NCI-H1092 (cell line): ENCODE measurements around the gene MSL2.
"Not testable (repeated sequence)": the region's sequence is repeated elsewhere in the genome, so short reads cannot be mapped to it uniquely, and the experiment has no call there.

Experiments
- DNase-seq: peaks from one replicate; lab custom pipeline; 2025; lab: John Stamatoyannopoulos, UW

MSL2 gene

DNA sequence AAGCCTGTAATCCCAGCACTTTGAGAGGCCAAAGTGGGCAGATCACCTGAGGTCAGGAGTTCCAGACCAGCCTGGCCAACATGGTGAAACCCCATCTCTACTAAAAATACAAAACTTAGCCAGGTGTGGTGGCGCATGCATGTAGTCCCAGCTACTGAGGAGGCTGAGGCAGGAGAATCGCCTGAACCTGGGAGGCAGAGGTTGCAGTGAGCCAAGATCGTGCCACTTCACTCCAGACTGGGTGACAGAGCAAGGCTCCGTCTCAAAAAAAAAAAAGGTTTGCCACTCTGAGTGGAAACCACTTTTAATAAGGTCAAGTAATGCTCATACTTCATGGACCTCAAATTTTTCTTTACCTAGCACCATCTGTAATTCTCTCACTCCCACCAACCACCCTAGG is 51.7 kb downstream of the MSL2 start:
- DNase-seq: not testable (repeated sequence)

DNA sequence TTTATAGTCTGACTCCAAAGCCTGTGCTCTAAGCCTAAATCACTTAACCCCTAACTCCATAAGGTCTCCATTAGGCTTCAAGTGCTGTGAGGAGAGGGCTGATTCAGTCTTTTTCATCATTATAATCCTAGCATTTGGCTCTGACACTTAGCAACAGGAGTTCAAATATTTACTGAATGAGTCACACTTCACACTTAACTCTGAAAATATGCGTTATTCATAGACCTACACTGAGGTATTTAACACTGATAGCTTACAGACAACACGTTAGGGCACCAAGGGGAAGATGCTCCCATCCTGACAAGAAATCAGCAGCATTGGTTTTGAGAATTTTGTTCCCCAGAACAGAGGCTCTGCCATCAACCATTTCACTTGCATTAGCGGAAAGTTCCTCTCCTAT is 53.5 kb downstream of the MSL2 start:
- DNase-seq: no peak

DNA sequence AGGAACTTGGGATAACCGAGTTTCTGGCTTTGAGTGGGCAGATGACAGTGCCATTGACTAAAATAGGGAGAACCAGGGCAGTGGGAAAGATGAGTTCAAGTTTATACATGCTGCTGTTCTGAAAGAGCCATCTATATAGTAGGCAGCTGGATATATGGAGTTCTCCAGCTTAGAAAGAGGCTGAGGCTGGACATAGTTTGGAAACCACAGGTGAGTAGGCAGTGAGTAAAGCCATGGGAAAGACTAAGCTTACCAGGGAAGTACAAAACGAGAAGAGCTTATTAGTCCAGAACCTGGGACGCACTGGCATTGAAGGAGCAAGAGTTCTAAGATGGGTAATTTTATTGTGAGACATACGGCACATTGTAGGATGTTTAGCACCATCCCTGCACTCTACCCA is 54.2 kb downstream of the MSL2 start:
- DNase-seq: no peak

DNA sequence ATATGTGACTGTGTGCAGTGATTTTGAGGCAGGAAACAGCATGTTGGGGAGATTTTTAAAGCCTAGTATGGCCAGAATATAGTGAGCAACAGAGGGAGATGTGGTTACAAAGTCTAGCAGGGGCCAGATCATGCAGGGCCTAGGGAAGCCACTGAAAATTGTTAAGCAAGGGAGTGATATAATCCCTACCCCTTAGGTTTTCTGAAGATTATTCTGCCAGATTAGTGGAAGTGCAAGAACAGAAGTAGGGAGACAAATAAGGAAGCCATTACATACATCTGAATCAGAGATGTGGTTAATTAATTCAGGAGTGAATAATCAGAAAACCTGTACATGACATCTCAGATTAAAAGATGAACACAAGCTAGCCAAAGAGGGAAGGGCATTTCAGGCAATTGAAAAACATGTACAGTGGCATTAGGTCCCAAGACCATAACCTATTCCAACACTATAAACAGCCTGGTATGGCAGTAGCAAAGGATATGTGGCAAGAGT is 54.8 kb downstream of the MSL2 start:
- no peak for DNase-seq

DNA sequence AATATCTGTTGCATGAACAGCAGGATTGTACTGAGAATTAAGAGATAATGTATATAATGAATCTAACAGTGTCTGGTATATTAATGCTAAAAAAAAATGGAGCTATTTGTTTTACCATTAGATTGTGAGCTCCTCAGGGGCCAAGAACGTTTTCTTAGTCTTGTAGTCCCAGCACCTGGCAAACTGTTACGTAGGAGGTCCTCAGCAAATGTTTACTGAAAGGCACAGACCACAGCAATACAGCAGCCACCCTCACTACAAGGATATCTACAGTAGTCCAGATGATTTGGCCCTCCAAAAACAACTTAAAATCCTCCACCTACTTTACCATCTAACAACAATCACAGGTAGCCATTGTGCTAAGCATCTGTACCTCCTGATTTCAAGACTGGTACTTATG is 59.7 kb downstream of the MSL2 start:
- peak; percentile 2 for DNase-seq

DNA sequence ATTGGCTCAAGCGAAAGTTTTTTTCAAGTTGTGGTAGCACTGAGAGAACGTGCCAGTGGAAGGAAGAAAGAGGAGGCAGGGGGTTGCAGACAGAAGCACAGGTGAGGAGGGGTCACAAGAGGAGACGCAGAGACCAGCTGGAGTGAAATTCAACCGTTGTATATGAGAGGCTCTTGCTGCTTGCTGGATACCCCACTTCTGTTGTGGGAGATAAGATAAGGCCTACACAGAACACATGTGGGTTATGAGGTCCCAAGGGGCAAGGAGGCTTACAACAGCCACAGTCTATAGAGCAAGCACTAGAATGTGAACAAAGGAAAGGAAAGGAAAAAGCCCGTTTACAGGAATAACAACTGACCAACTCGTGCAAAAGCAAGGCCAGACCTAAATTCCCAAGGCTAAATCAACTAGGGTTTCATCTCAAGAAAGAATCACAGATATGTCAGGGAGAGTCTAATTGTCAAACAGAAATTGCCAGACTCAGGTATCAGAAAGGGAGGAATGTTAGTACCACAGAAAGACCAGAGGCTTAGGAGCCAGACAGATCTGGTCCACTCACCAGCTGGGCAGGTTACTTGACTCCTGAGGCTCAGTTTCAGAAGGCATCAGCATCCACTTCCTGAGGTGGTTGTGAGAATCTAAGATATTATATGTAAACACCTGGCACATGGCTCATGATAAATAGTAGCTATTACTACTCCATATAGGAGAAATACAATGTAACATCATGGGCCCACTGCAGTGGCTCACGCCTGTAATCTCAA is 60.9 kb downstream of the MSL2 start:
- DNase-seq: no peak

DNA sequence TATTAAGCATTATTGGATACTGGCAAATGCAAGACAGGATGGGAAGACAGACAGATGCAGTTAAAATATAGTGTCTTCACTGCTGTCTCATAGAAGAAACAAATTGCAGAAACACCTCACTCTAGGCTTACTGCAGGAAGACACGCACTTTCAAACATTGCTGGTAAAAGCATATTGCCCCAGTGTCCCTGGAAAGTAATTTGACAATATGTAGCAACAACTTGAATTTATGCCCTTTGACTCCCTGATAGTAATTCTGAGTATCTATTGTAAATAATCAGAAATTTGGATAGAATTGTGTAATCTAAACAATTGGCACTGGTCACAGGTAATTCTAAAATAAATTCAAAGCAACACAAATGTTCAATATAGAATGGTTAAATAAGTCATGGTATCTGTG is 62.0 kb downstream of the MSL2 start:
- DNase-seq: no peak

DNA sequence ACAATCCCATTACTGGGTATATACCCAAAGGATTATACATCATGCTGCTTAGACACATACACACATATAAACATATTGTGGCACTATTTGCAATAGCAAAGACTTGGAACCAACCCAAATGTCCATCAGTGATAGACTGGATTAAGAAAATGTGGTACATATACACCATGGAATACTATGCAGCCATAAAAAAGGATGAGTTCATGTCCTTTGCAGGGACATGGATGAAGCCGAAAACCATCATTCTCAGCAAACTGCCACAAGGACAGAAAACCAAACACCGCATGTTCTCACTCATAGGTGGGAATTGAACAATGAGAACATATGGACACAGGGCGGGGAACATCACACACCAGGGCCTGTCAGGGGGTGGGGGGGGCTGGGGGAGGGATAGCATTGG is 64.5 kb downstream of the MSL2 start:
- DNase-seq: not testable (repeated sequence)

DNA sequence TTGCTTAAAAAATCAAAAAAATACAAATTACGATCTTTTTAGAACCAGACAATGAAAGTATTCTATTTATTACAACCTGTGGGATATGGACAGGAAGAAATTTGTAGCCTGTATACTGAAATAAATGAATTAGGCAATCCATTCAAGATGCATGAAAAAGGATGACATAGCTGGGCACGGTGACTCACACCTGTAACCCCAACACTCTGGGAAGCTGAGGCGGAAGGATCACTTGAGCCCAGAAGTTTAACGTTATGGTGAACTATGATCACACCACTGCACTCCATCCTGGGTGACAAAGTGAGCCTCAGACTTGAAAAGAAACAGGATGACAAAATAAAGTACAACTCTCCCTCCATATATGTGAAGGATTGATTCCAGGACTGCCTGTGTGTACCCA is 74.1 kb downstream of the MSL2 start:
- no peak for DNase-seq

DNA sequence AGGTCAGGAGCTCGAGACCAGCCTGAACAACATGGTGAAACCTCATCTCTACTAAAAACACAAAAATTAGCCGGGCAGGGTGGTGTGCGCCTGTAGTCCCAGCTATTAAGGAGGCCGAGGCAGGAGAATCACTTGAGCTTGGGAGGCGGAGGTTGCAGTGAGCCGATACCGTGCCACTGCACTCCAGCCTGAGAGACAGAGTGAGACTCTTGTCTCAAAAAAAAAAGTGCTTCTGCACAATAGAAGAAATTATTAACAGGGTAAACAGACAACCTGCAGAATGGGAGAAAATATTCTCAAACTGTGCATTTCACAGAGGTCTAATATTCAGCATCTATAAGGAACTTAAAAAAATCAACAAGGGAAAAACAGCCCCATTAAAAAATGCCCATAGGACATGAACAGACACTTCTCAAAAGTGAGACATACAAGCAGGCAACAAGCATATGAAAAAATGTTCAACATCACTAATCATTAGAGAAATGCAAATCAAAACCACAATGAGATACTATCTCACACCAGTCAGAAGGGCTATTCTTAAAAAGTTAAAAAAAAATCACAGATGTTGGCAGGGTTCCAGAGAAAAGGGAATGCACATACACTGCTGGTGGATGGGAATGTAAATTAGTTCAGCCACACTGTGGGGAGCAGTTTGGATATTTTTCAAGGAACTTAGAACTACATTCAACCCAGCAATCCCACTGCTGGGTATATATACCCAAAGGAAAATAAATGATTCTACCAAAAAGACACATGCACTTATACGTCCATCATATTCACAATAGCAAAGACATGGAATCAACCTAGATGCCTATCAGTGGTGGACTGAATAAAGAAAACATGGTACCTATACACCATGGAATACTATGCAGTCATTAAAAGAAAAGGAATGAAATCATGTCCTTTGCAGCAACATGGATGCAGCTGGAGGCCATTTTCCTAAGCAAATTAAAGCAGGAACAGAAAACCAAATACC is 75.5 kb downstream of the MSL2 start:
- no peak for DNase-seq

DNA sequence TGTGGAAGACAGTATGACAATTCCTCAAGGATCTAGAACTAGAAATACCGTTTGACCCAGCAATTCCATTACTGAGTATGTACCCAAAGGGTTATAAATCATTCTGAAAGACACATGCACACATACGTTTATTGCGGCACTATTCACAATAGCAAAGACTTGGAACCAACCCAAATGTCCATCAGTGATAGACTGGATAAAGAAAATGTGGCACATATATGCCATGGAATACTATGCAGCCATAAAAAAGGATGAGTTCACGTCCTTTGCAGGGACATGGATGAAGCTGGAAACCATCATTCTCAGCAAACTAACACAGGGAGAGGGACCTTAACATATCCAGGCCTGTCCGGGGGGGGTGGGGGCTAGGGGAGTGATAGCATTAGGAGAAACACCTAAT is 76.4 kb downstream of the MSL2 start:
- not testable (repeated sequence) for DNase-seq

DNA sequence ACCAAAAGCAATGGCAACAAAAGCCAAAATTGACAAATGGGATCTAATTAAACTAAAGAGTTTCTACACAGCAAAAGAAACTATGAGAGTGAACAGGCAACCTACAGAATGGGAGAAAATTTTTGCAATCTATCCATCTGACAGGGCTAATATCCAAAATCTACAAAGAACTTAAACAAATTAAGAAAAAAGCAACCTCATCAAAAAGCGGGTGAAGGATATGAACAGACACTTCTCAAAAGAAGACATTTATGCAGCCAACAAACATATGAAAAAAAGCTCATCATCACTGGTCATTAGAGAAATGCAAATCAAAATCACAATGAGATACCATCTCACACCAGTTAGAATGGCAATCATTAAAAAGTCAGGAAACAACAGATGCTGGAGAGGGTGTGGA is 76.8 kb downstream of the MSL2 start:
- not testable (repeated sequence) for DNase-seq

DNA sequence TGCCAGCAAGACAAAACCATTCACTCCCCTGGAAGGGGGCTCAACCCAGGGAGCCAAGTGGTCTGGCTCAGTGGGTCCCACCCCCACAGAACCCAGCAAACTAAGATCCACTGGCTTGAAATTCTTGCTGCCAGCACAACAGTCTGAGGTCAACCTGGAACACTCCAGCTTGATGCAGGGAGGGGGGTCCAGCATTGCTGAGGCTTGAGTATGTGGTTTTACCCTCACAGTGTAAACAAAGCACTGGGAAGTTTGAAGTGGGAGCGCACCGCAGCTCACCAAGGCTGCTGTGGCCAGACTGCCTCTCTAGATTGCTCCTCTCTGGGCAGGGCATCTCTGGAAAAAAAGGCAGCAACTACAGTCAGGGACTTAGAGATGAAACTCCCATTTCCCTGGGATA is 81.7 kb downstream of the MSL2 start:
- no peak for DNase-seq

DNA sequence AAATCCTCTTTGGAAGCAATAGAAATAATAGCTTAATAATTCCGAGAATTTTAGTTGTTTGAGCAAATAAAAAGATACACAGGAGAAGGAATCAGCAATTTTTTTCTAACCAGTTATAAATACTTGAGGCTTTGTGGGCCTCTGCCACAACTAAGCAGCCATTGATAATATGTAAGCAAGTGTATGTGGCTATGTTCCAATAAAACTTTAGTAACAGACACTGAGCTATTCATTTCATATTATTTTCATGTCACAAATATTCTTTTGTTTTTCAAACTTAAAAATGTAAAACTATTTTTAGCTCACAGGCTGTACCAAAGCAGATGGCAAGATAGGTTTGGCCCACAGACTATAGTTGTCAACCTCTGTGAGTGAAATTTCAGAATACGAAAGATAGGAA is 85.7 kb downstream of the MSL2 start:
- DNase-seq: no peak

DNA sequence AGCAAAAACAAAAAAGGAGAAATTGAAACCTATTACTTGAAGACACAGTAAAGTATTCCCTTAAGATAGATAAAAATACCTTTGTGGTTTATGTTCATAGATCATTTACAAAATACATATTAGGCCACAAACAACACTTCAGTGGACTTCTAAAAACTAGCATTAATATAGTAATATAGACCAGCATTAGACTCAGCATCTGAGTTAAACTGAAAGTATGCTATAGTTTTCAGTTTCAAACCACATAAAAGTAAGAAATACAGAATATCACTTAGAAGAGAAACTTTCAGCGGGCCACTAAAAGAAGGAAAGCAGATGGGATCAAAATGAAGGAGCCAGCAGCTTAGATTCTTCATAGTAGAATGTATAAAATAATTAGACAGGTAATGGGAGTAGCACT is 86.6 kb downstream of the MSL2 start:
- no peak for DNase-seq

DNA sequence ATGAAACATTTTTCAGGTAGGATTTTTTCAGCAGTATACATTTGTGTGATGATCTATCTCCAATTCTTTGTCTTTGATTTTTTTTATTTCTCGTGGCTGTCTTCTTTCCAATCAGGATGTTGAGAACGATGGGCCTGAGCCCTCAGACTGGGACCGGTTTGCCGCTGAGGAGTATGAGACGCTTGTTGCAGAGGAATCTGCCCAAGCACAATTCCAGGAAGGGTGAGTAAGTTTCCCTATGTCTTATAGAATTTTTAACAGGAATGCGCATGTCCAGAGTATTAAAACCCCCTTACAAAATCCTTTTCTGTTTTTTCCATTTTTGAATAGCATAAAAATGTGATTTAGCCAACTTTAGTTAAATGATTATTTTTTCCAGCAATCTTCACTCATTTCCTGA is 90.0 kb downstream of the MSL2 start:
- DNase-seq: no peak

DNA sequence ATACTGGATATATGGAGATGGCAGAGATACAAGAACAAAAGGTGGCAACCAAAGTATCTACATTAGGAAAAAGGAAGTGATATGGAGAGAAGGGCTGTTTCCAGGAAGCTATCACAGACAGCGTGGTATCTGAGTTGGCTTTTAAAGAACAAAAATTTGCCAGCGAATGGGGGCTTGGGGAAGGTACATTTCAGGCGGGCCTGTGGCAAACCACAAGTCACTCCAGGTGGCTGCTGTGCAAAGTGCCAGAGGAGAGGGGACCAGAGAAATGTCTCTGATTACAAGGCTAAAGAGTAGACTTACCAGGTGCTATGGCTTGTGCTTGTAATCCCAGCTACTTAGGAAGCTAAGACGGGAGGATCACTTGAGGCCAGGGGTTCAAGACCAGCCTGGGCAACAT is 91.1 kb downstream of the MSL2 start:
- no peak for DNase-seq
